Measurements from ENCODE around the gene ERLIN1. TPM values are rescaled to one million over a fixed set of nuclear protein-coding genes. Genes with fewer than 3 reads are reported as not detected.

The ERLIN1 gene
- total RNA-seq, 1 donor from 2014 or later: 18.1 TPM

Other genes starting within 250 kb of the ERLIN1 start
- gene DNMBP, start 176.1 kb downstream of the ERLIN1 start, total RNA-seq: 1.7 and 1.9 TPM in 2 replicates
- gene CPN1, start 104.2 kb downstream of the ERLIN1 start, total RNA-seq: not detected in 2 replicates
- 31.1 and 32.1 TPM in 2 replicates for gene CHUK, start 43.6 kb upstream of the ERLIN1 start, total RNA-seq
- 43.3 and 44.3 TPM in 2 replicates for gene CWF19L1, start 81.6 kb upstream of the ERLIN1 start, total RNA-seq
- gene BLOC1S2, start 100.7 kb upstream of the ERLIN1 start, total RNA-seq: 49.5 and 50.0 TPM in 2 replicates
- gene PKD2L1, start 144.2 kb upstream of the ERLIN1 start, total RNA-seq: 0.14 and 0.20 TPM in 2 replicates
- gene SCD, start 161.2 kb upstream of the ERLIN1 start, total RNA-seq: 144 TPM in 2 replicates